Measurements from ENCODE around the gene ENPP4. TPM values are rescaled to one million over a fixed set of nuclear protein-coding genes. Genes with fewer than 3 reads are reported as not detected.

Gene ENPP4
- total and polyA plus RNA-seq, 2 of the 4 experiments (the other 2 are of a cell fraction) = under 0.01 to 0.03 TPM

DNA sequence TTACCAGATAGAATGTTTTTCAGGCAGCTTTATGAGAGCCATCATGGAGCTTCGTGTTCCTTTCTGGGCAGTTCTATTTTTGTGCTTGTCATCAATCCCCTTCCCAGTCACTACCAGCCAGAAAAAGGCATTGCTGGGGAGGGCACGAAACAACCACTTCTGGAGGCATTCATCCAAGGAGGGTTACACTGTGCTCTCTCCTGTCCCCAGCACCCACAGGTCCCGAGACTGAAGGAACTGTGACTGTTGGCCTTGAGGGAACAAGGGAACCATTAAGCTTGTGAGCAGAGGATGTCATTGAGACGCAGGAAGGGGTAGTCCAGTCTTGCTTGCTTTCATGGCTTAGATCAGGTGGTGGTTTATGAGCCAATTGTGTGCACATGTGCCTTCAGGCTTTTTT lies 61.1 kb downstream of the ENPP4 start:
- Histone ChIP-seq H3K9me1 (ENCODE audit: insufficient read depth, low read length) (no peaks in the 10 kb centered on the region), H3K36me3 (ENCODE audit: control insufficient read depth, insufficient read depth, low read length) (no peaks in the 10 kb centered on the region), H3K9ac (ENCODE audit: low read depth, low read length) (no peak overlapping the region), H2AFZ (replicated peaks; ENCODE audit: low read length, poor library complexity) (no peak overlapping the region), H3K23ac (ENCODE audit: low read depth, low read length) (no peak overlapping the region), H3K4me3 (ENCODE audit: insufficient read depth, low read depth, low read length) (no peak overlapping the region), H2AK5ac (ENCODE audit: low read depth, low read length) (no peak overlapping the region), H4K8ac (ENCODE audit: low read depth in 2 of 2, low read length in 2 of 2) (no peak overlapping the region), H3K56ac (ENCODE audit: extremely low read depth, insufficient read depth, low read length) (no peak overlapping the region), H2AK9ac (replicated peaks; ENCODE audit: low read depth, low read length, poor library complexity) (no peak overlapping the region), H3K9me3 (ENCODE audit: control insufficient read depth, insufficient read depth, low read length) (no peaks in the 10 kb centered on the region), H2BK120ac (ENCODE audit: low read depth, low read length) (no peak overlapping the region), H3K27me3 (ENCODE audit: control insufficient read depth, insufficient read depth, low read length) (no peaks in the 10 kb centered on the region), H4K20me1 (ENCODE audit: insufficient read depth, low read length) (no peaks in the 10 kb centered on the region), H3K79me1 (ENCODE audit: low read depth in 1 of 2, low read length in 2 of 2) (no peaks in the 10 kb centered on the region), H2BK20ac (ENCODE audit: low read depth, low read length) (no peak overlapping the region), H2BK15ac (ENCODE audit: low read depth, low read length) (no peak overlapping the region), H3K4me2 (ENCODE audit: low read depth, low read length) (no peak overlapping the region), H3K4me1 (ENCODE audit: control insufficient read depth, insufficient read depth, low read length) (no peaks in the 10 kb centered on the region), H4K91ac (ENCODE audit: insufficient read depth, low read depth, low read length) (no peak overlapping the region), H4K5ac (ENCODE audit: low read depth, low read length) (no peak overlapping the region), H3K14ac (replicated peaks; ENCODE audit: low read depth, low read length) (no peak overlapping the region), H2BK5ac (ENCODE audit: low read depth, low read length, poor library complexity, severe bottlenecking) (no peak overlapping the region), H3K27ac (ENCODE audit: insufficient read depth, low read length) (no peak overlapping the region), H3K18ac (ENCODE audit: low read depth, low read length) (no peak overlapping the region), H3K4ac (ENCODE audit: low read depth, low read length) (no peak overlapping the region)
- BruUV-seq (replicated peaks) = no TSS peak
- ATAC-seq (ENCODE audit: low read depth) (no peak), DNase-seq (no peak)
- CTCF ChIA-PET = no interaction called here
- intact Hi-C loops (cut with micrococcal nuclease) (no loop called here), dilution Hi-C loops (cut with HindIII; ENCODE audit: low sequenced_read_pairs, unreplicated experiment) (no loop called here), in situ Hi-C loops (cut with MboI; ENCODE audit: low sequenced_read_pairs) (no loop called here)
- TF ChIP-seq MAZ (IDR thresholded peaks at IDR 0.05; ENCODE audit: borderline replicate concordance, low read depth, low read length) = no peak
- TF ChIP-seq, protein P1, sequence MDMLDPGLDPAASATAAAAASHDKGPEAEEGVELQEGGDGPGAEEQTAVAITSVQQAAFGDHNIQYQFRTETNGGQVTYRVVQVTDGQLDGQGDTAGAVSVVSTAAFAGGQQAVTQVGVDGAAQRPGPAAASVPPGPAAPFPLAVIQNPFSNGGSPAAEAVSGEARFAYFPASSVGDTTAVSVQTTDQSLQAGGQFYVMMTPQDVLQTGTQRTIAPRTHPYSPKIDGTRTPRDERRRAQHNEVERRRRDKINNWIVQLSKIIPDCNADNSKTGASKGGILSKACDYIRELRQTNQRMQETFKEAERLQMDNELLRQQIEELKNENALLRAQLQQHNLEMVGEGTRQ (IDR thresholded peaks at IDR 0.05; ENCODE audit: low read depth, low read length) = no peak
- no peak for TF ChIP-seq FOS (IDR thresholded peaks at IDR 0.05; ENCODE audit: low read depth, low read length)
- no peak for TF ChIP-seq NFE2L2 (IDR thresholded peaks at IDR 0.05; ENCODE audit: low read depth, low read length)
- TF ChIP-seq, protein P2, sequence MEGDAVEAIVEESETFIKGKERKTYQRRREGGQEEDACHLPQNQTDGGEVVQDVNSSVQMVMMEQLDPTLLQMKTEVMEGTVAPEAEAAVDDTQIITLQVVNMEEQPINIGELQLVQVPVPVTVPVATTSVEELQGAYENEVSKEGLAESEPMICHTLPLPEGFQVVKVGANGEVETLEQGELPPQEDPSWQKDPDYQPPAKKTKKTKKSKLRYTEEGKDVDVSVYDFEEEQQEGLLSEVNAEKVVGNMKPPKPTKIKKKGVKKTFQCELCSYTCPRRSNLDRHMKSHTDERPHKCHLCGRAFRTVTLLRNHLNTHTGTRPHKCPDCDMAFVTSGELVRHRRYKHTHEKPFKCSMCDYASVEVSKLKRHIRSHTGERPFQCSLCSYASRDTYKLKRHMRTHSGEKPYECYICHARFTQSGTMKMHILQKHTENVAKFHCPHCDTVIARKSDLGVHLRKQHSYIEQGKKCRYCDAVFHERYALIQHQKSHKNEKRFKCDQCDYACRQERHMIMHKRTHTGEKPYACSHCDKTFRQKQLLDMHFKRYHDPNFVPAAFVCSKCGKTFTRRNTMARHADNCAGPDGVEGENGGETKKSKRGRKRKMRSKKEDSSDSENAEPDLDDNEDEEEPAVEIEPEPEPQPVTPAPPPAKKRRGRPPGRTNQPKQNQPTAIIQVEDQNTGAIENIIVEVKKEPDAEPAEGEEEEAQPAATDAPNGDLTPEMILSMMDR (conservative IDR thresholded peaks at IDR 0.05; ENCODE audit: low read depth, low read length) = no peak
- no peak for TF ChIP-seq RFX5 (IDR thresholded peaks at IDR 0.05; ENCODE audit: low read depth, low read length)
- POLR2A ChIA-PET (ENCODE audit: unreplicated experiment) = no interaction called here
- WGBS, 2 experiments (ENCODE audit: extremely low coverage in 2 of 2, insufficient read length in 1 of 2) = 60% methylated on average over 1 of the region's 4 CpGs; no CpG with 5 or more reads in 1 of the 2 experiments

Measured in IMR-90 (cell line).